Measurements from ENCODE around the gene OR8H3. TPM values are rescaled to one million over a fixed set of nuclear protein-coding genes. Genes with fewer than 3 reads are reported as not detected.

OR8H3 gene
- total RNA-seq, 1 donor from 2014 or later: not detected

- Mint-ChIP-seq H3K36me3 (ENCODE audit: low read depth) (no peaks in the 10 kb centered on the region), H3K4me3 (no peak overlapping the region), H3K9me3 (peaks cover 20% of the 10 kb centered on the region), H3K4me1 (no peaks in the 10 kb centered on the region), H3K27me3 (no peaks in the 10 kb centered on the region), H3K27ac (no peak overlapping the region)
- no peak for DNase-seq
- CTCF ChIA-PET: no interaction called here
- ATAC-seq (ENCODE audit: low read depth): no peak
- no peak for TF ChIP-seq CTCF (IDR thresholded peaks at IDR 0.05)
- intact Hi-C loops (cut with micrococcal nuclease): no loop called here
- POLR2A ChIA-PET: no interaction called here
Observed at GRCh38 chr11:56151376-56151775, 29.2 kb downstream of the OR8H3 start.

DNA sequence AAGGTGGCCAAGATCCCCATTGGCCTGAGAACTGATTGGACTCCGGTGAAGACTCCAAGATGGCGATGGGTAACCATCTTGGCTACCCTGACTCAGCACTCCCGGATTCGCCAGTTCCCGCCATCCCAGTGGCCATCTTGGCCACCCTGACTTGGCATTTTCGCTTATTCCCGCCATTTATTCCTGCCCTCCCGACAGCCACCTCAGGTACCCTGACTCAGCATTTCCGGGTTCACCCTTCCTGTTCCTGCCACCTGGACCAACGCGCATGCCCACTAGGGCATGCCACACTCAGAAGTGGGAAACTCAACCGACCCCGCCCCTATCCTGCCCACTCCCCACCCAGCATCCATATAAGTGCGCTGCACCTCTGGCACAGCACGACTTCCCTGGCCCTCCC lies 30.2 kb downstream of the OR8H3 start:
- Mint-ChIP-seq H3K36me3 (ENCODE audit: low read depth) (no peaks in the 10 kb centered on the region), H3K27ac (no peak overlapping the region), H3K4me3 (no peak overlapping the region), H3K4me1 (no peaks in the 10 kb centered on the region), H3K9me3 (peaks cover 22% of the 10 kb centered on the region), H3K27me3 (no peaks in the 10 kb centered on the region)
- TF ChIP-seq CTCF (IDR thresholded peaks at IDR 0.05): no peak
- intact Hi-C loops (cut with micrococcal nuclease): no loop called here
- ATAC-seq (ENCODE audit: low read depth) (no peak), DNase-seq (no peak)
- CTCF ChIA-PET: no interaction called here
- POLR2A ChIA-PET: no interaction called here

GRCh38 chr11:56160217-56160616 lies 38.0 kb downstream of the OR8H3 start, which contains the start of gene OR8K5:
Gene OR8K5 (minus strand): TSS chr11:56160317. CDS start chr11:56160317, 0 bp downstream.
- Mint-ChIP-seq H3K4me3 (no peak within 1 kb of the TSS), H3K27me3 (no peaks in the 10 kb centered on the region), H3K9me3 (peaks cover 10% of the 10 kb centered on the region), H3K27ac (no peak within 1 kb of the TSS), H3K36me3 (ENCODE audit: low read depth) (no peaks in the 10 kb centered on the region), H3K4me1 (no peaks in the 10 kb centered on the region)
- no peak for TF ChIP-seq CTCF (IDR thresholded peaks at IDR 0.05)
- intact Hi-C loops (cut with micrococcal nuclease): no loop called here
- CTCF ChIA-PET: no interaction called here
- DNase-seq (no peak), ATAC-seq (ENCODE audit: low read depth) (no peak)
- POLR2A ChIA-PET: no interaction called here

DNA sequence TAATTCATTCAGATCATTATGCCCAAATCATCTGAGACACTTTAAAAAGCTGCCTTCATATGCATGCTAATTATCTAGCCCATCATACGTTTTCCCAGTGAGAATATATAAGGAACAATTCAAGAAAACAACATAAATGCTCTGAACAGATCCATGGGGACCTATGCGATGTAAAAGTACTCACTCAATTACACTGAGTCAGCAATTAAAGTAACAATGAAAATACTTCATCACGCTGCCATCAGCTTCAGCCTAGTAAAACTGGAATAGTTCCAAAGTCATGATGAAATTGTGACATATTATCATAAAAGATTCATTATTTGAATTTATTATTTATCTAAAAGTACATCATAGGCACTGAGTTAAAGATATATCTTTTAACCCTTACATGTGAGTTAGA lies 41.6 kb downstream of the OR8H3 start:
- no peaks in the 10 kb centered on the region for H3K4me1 Mint-ChIP-seq
- no peak for TF ChIP-seq CTCF (IDR thresholded peaks at IDR 0.05)
- ChIA-PET CTCF (no interaction called here), POLR2A (no interaction called here)
- no peak overlapping the region for H3K4me3 Mint-ChIP-seq
- H3K9me3 Mint-ChIP-seq: peaks cover 4% of the 10 kb centered on the region
- ATAC-seq (ENCODE audit: low read depth) (no peak), DNase-seq (no peak)
- H3K27ac Mint-ChIP-seq: no peak overlapping the region
- H3K36me3 Mint-ChIP-seq (ENCODE audit: low read depth): no peaks in the 10 kb centered on the region
- H3K27me3 Mint-ChIP-seq: no peaks in the 10 kb centered on the region
- intact Hi-C loops (cut with micrococcal nuclease): no loop called here

DNA sequence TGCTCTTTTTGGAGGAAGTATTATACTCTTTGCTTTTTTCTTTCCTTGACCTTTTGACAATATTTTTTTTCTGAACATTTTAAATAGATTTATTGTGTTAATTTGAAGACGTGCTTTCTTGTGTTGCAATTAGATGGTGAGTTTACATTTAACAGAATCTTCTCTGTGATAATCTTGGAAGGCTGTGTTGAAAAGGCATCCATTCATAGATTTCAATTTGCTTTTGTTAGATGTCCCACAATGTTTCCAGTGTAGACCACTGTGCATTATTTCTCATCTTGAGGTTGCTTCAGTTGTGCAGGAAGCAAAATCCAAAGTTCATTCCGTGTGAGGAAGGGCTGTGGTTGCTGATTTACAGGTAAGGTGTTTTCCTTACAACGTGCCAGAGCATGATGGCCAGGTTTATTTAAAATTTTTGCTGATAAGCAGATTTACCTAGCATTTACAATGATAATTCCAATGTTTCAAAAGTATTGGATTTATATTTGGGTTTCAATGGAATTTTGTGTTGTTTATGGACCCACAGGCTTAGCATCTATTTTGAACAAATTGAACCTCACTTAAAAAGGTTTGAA lies 50.2 kb downstream of the OR8H3 start:
- intact Hi-C loops (cut with micrococcal nuclease): no loop called here
- DNase-seq: no peak
- Mint-ChIP-seq H3K9me3 (peaks cover 6% of the 10 kb centered on the region), H3K4me1 (no peaks in the 10 kb centered on the region), H3K36me3 (ENCODE audit: low read depth) (no peaks in the 10 kb centered on the region), H3K4me3 (no peak overlapping the region), H3K27ac (no peak overlapping the region), H3K27me3 (no peaks in the 10 kb centered on the region)
- ChIA-PET POLR2A (no interaction called here), CTCF (no interaction called here)
- TF ChIP-seq CTCF (IDR thresholded peaks at IDR 0.05): no peak
- ATAC-seq (ENCODE audit: low read depth): no peak

Other genes with a start within 250 kb of the OR8H3 start
- gene TRIM51, start 239.1 kb upstream of the OR8H3 start, total RNA-seq: not detected in 2 replicates
- gene OR5W2, start 207.8 kb upstream of the OR8H3 start, total RNA-seq: not detected in 2 replicates
- gene OR5I1, start 186.0 kb upstream of the OR8H3 start, total RNA-seq: not detected in 2 replicates
- gene OR10AG1, start 152.4 kb upstream of the OR8H3 start, total RNA-seq: not detected in 2 replicates
- not detected in 2 replicates for gene OR5F1, start 127.7 kb upstream of the OR8H3 start, total RNA-seq
- not detected in 2 replicates for gene OR5AS1, start 94.7 kb upstream of the OR8H3 start, total RNA-seq
- not detected in 2 replicates for gene OR8I2, start 29.1 kb upstream of the OR8H3 start, total RNA-seq
- gene OR8H2, start 18.7 kb upstream of the OR8H3 start, total RNA-seq: not detected in 2 replicates
- gene OR8J3, start 17.8 kb downstream of the OR8H3 start, total RNA-seq: not detected in 2 replicates
- not detected in 2 replicates for gene OR8K5, start 37.9 kb downstream of the OR8H3 start, total RNA-seq
- not detected in 2 replicates for gene OR5J2, start 54.2 kb downstream of the OR8H3 start, total RNA-seq
- gene OR5T2, start 111.9 kb downstream of the OR8H3 start, total RNA-seq: not detected in 2 replicates
- not detected in 2 replicates for gene OR5T3, start 129.9 kb downstream of the OR8H3 start, total RNA-seq
- gene OR5T1, start 151.8 kb downstream of the OR8H3 start, total RNA-seq: not detected in 2 replicates
- gene OR8H1, start 169.9 kb downstream of the OR8H3 start, total RNA-seq: not detected in 2 replicates
- gene OR8K3, start 192.8 kb downstream of the OR8H3 start, total RNA-seq: not detected in 2 replicates
- gene OR8K1, start 223.7 kb downstream of the OR8H3 start, total RNA-seq: not detected in 2 replicates
- not detected in 2 replicates for gene OR8J1, start 231.9 kb downstream of the OR8H3 start, total RNA-seq